T-cell (primary cell): ENCODE data around the gene DDX10. TPM values are rescaled to one million over a fixed set of nuclear protein-coding genes. Genes with fewer than 3 reads are reported as not detected.

Experiments used
- total RNA-seq, 35 experiments: library from RNA in 6 of 35; stranded (reverse) in 6 of 35; fragments of 120-200 nt in 1 of 35; gene quantifications; one replicate each; pipeline versions ENCODE4 v1.2.1 to v1.2.4 and lab custom pipeline; 2013 to 2026

The DDX10 gene
- total RNA-seq, 5 donors from 2014 or later (not counting 1 experiment from before 2014, with no cell fraction given), result 23.5 to 30.0 (median 27.0) TPM

Other genes with a start within 250 kb of the DDX10 start
- 1 to 10 TPM in 1 of 5 donors, under 1 TPM in 4; 0.41 to 1.3 (median 0.58) TPM for gene C11orf65, start 197.5 kb upstream of the DDX10 start, total RNA-seq
- gene POGLUT3, start 166.7 kb upstream of the DDX10 start, total RNA-seq, result 10 to 100 TPM in 1 of 5 donors, 1 to 10 TPM in 4; 8.0 to 12.3 (median 9.0) TPM
- gene EXPH5, start 71.3 kb upstream of the DDX10 start, total RNA-seq, result 1 to 10 TPM; 3.3 to 4.1 (median 4.0) TPM